ENCODE data around the gene CARMIL1.

CARMIL1 gene

DNA sequence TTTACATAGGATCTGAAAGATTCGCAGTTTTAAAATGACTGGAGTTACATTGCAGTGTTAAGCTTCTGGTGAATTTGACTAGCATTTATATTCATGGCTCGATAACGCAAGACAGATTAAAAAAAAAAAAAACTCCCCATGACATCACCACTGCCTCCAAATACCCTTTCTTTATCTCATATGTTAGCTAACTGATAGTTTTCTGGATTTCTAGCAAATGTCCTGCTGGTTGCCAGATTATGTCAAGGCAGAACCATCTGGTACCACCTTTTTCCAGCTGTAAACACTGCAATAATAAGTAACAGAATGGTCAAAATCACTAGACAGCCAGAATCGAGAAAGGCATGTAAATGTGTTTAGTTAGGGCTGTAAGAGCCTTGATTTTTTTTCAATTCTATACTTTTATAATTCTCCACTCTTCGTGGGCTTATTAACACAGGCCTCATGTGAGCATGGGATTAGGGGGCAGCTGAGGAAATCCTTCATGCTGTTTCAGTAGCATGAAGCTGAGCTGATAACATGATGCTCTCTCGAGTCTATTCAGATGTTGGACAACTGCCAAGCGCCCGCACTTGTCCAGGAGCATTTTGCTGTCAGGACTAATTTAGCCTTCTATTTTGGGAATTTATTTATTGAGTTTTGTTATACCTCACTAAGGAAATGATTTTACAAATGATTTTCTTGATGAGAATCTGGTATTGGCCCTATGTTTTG, 206.8 kb downstream of the CARMIL1 start:
- DNase-seq = peak; percentile 84

DNA sequence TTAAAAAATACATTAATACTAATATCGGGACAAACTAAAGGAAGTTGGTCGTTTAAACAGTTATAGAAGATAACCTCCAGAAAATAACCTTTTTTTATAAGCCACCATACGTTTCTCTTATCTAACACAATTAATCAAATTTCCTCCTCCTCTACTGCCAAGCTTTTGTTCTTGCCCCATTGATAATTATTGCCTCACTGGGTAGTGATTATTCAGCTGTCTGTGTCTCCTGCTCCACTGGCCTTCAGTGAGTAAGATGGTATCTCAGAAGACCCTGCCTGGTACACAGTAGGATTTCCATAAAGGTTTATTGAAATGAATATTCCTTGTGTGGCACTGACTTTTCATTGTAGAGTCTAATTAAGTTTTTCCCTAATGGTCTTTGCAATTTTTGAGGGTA, 207.4 kb downstream of the CARMIL1 start:
- no peak for DNase-seq

DNA sequence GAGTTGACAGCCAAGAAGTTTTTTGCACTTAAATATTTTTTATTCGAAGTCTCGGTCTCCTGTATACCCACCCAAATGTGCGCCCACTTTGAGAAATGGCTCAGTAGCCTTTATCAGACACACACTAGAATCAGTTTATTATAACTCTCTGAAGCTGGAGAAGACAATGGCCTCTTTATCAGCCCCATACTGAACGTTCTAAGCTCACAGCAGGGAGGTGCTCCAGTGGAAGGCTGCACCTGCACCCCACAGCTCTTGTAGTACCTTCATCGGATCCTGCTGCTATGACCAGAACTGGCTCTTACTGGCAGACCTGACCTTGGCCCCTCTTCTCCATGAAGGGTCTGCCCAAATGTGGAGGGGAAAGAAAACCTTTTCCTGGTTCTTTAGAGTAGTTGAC, 207.8 kb downstream of the CARMIL1 start:
- DNase-seq = peak; percentile 50

DNA sequence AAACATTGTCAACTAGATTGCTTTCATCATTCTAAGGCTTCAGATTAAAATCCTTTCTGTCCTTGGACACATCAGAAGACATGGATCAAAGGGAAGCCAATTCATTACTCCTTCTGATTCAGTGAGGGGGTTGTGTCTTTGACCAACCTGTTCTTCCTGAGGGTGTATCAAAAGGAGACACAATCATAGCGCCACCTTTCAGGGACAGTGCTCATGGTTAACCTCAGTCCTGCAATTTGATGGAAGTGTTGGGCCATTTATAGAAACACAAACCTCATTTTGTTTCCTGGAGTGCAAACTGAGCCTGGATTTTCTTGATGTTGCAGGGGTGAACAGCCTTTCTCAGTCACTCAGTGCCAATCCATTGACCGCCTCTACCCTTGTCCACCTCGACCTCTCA, 209.0 kb downstream of the CARMIL1 start:
- DNase-seq = no peak

DNA sequence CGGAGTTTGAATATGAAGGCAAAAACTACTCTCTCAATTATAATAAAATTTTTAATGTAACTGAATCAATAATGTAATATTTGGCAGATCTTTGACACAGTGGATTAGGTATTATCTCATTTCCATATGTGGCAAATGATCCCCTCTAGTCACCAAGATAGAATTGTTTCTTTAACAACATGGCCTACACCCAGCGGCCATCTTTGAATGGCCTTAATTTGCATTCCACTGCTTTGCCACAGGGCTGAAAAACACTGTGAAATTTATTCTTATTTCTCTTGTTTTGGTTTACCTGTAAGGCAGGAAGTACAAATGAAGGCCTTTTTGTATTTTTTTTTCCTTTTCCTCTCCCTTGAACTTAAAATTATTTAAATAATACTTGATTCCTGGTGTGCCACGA, 210.2 kb downstream of the CARMIL1 start:
- no peak for DNase-seq

DNA sequence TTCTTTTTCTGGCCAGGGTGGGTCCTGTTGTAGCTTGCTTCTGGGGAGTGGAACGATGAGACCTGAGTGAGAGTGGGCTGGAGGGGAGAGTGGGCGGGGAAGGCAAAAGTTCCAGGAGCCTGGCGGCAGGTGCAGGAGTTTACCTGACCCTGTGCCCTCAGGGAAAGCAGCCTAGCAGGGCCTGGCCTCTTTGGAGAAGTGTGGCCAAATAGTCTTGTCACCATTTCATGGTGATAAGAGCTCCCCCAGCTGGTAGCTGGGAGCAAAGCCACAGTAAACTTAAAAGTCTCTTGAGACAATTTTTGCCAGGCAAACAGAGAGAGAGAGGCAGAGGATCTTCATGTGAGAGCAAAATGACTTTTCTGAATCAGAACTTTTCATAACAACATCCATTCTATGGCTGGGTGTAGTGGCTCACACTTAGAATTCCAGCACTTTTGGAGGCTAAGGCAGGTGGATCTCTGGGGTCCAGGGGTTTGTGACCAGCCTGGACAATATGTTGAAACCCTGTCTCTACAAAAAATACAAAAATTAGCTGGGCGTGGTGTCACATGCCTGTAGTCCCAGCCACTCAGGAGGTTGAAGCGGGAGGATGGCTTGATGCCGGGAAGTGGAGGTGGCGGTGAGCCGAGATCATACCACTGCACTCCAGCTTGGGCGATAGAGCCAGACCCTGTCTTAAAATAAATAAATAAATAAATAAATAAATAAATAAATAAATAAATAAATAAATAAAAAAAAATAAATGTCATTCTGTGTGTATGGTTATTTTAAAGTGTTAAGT, 211.0 kb downstream of the CARMIL1 start:
- peak; percentile 52 for DNase-seq

DNA sequence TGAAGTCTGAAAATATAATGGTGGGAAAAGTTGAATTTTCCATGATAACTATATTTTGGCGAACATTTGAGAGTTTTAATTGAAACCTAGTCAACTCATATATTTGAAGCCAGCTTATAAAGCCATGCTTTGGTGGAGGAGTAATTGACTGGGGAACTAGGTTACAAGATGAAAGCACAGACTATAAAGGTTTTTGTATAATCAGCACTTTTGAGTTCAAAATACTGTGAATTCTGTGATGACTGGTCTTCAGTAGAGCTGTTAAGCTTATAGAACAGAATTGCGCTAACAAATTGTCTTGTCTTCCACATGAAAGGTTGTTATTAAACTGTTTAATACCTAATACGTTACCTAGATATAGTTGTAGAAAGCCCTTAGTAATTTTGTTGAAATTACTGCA, 213.8 kb downstream of the CARMIL1 start:
- DNase-seq = no peak

DNA sequence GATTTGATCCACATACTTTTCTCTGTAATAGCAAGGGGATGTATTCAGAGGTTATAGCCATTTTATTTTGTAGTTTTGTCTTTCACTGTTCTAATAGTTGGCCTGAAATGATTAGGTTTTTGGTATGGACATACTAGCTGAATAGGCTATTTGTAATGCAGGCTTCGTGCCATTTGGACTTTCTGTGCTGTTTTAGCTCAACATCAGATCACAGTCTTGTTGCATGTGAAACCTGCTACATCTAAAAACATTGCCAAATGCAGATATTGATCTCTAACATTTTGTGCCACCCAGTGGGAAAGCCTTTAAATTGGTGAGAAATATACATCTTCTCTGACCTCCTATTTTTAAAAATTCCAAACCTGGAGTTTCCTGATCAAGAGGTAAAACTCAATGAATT, 215.3 kb downstream of the CARMIL1 start:
- no peak for DNase-seq

DNA sequence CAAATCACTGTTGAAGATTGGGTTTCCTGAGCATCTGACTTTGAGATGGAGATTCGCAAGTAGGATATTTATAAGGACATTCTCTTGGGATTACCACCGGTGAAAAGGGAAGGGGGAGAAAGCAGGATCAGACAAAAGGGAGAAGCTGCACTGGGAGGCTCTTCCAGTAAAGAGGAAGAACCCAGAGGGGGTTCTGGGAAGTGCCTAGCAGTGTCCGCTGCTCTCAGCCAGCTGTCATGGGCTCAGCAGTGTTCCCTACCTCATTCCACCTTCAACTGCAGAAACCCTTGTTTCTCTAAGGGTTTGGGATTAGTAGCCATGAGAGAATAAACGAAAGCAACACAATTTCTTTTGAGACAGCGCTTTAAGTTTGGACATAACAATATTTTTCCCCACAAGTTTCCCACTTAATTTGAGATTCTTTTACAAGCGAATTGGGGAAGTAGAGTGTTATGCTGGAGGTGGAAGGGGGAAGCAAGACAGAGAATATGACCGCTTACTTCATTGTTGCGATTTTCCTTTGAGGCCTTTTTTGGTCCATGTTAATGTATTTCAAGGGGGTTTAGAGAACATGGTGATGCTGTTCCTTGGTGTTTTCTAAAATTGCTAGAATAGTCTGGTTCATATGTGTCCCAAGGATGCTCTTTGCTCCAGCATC, 218.3 kb downstream of the CARMIL1 start:
- no peak for DNase-seq

DNA sequence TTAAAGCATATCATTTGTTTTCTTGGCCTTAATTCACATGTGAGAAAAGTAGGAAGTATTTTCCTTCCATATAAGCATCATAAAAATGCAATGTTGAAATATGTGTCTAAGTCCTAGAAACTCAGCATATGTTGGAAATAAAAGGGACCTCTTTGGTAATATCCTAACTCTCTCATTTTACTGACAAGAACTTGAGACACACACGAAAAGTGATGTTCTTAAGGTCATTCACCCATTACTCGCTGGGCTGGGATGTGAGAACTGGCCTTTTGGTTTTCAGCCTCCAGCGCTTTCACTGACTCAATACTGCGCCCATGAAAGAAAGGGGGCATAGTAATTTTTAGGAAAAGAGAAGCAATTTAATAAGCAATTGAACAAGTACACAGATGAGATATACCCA, 219.3 kb downstream of the CARMIL1 start:
- no peak for DNase-seq

DNA sequence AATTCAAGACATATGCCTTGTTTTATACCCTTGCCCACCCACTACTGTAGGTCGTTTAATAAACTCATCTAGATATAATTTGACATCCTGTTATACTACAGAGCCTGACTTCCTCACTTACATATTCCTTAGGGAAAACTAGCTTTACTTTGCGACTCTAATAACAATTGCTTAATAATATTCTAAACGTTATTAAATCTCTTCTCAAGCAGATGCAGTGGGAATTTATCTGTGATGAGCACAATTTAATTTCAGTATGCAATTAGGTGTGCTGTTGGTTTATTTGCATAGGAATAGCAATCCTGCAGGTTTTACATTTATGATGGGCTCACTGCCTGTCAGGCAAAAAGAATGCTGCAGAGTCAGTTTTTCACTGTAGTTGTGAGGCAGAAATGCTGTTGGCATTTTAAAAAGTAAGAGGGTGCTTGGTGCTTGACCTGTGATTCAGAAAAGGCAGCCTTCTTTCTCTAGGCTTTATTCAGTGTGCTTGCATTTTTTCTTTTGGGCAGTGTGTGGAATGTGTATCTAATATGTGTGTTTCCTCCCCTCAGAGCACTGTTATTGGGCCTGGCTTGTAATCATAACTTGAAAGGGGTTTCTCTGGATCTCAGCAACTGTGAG, 220.6 kb downstream of the CARMIL1 start:
- DNase-seq = no peak

DNA sequence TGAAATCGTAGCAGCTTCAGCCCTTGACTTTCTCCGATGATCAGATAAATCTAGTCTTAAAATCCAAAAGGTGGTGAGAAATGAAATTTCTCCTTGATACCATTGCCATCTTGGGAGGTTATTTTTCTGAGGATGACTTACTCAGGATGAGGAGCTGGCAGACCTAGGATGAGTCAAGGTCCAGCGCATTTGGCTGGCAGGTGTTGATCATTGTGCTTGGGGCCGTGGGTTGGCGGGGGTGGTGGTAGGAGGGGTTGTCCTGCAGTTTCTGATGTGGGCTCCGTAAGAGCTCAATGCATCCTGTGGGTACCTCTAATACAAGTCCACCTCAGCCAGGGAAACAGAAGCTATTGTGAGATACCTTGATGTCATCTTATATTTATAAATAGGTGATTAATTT, 224.5 kb downstream of the CARMIL1 start:
- no peak for DNase-seq

DNA sequence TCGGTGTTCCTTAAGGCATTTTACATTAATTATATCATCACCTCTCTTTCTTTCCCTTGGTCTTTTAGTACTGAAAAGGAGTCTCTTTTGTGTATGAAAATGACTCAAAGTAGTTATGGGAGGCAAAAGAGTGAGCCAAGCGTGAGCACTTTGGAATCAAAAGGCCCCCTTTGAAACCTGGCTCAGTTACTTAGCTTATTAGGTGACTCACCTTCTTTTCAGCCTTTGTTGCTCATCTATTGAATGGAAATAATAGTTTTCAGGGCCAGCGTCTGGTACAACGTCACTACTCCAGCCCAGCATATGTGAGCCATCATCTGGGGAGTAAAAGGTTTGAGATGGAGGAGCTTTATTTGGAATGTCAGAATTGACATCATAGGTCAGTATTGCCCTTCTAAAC, 225.5 kb downstream of the CARMIL1 start:
- no peak for DNase-seq

DNA sequence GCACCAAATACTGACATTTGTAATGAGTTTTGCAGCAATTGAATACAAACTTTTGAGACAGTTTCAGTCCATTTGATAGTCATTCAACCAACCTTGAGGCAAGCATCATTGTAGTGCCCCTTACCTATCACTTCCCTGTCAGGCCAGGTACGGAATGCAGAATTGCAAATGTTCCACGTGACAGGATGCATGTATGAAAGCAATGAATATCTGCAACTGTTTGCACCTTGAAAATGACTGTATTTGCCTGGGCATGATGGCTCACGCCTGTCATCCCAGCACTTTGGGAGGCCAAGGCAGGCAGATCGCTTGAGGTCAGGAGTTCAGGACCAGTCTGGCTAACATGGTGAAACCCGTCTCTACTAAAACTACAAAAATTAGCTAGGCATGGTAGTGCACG, 226.8 kb downstream of the CARMIL1 start:
- no peak for DNase-seq

DNA sequence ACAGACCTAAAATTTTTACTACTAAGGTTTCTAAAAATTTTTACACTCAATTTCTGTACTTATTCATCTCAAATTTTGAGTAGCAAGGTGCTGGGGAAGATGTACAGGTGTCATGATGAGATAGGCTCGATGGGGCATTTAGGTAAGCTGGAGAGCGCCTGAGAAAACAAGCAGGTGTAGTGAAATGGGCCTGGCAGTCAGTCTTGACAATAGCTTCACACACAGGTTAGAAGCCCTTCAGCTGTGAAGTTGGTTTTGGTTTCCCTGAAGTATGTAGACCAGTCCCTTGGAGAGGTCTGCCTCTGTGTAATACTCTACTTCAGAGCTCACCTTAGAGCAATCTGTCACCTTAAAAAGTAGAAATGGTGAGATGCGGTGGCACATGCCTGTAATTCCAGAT, 228.9 kb downstream of the CARMIL1 start:
- DNase-seq = no peak

DNA sequence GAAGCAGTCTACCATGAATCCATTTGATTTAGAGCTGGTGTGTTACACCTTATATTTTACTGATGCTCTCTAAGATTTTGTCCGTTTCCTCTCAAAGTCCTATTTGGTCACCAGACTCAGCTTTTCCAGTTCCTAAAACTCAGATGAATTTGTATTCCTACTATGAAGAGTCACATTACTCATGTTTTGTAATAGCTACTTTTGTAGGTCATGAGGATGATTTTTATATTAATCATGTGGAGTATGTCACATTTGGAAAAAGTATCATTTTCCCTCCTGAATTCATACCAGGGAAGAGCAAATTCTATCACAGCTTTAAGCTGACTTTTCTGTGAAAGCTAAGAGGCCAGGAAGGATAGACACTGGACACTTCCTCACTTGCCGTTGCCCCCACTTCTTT, 232.2 kb downstream of the CARMIL1 start:
- DNase-seq = no peak

DNA sequence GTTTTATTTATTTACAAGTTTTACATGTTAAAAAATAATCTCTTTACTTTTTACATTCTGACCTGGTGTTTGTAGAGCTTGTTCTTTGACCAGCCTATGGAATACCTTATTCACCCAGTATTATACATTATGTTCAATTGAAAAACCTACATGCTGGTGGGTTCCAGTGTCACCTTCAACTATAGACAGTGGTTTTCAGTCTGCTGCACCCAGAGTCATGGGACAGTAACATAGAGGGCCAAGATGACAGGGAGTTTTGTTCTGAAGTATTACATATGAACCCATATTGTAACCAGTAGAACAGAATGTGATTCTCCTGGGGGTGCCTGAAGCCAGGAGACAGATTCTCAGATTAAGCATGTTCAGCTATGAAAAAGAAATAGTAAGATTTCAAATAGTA, 233.4 kb downstream of the CARMIL1 start:
- no peak for DNase-seq

DNA sequence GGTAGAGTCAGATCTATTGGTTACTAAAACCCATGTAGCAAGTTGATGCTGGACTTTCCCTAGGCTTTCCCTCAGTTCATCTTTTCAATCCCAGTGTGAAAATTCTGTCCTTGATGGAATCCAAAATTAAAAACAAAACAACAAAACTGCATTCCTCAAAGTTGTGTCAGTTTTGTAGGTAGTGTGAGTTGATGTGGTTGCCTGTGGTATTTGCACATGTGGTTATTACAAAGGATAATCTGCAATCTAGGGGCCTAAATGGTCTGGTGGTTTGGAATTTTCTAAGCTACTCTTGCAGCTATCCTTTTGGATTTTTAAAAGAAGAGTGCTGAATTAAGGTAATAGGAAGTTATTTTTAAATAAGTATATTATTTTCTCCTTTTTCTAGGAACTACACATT, 240.7 kb downstream of the CARMIL1 start:
- no peak for DNase-seq

DNA sequence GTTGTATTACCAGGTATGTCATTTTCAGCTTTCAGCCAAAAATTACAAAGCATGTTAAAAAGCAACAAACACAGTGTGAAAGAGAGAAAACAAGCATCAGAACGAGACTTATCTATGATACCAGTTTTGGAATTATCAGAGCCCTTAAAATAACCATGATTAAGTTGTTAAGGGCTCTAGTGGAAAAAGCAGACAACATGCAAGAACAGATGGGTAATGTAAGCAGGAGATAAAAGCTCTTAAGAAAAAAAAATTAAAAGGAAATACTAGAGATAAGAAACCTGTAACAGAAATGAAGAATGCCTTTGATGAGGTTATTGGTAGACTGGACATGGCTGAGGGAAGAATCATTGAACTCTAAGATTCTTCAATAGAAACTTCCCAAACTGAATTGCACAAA, 245.4 kb downstream of the CARMIL1 start:
- no peak for DNase-seq

DNA sequence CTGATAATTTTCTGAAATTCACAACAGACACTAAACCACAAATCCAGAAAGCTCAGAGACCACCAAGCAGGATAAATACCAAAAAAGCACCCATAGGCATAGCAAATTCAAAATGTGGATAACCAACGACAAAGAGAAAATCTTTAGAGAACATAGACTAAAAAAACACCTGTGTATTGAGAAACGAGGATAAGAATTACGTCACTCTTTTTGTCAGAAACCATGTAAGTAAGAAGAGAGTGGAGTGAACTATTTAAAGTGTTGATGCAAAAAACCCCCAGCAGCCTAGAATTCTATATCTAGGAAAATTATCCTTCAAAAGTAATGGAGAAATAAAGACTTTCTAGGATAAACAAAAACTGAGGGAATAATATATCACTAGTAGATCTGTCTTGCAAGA, 245.9 kb downstream of the CARMIL1 start:
- DNase-seq = no peak

DNA sequence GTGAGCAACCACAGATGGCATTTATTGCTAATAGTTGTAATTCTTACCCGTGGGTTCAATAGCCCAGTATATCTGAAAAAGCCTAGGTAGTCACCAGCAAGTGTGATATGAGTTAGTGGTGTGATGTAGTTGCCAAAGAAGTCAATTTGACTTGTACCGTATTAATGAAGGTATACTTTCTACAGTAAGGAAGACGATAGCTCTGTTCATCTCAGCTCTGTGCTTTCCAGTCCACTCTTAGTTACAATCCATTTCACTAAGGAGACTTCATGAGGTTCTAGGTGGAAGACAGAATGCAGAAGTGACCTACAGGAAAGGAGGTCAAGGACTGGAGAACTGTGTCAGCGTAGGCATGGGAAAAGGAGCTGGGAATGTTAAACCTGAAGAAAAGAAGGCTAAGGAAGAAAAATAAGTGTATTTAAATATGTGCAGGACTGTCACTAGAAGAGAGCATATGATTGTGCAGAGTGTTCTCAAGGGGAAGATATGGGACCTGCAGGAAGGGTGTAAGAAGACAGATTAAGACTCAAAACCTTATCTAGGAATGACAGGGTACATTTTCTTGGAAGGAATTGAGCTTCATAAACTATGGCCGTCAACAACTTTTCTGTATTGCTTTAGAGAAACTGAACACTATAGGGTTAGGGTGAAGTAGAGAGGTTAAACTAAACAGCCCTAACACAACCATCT, 255.9 kb downstream of the CARMIL1 start:
- DNase-seq = no peak

DNA sequence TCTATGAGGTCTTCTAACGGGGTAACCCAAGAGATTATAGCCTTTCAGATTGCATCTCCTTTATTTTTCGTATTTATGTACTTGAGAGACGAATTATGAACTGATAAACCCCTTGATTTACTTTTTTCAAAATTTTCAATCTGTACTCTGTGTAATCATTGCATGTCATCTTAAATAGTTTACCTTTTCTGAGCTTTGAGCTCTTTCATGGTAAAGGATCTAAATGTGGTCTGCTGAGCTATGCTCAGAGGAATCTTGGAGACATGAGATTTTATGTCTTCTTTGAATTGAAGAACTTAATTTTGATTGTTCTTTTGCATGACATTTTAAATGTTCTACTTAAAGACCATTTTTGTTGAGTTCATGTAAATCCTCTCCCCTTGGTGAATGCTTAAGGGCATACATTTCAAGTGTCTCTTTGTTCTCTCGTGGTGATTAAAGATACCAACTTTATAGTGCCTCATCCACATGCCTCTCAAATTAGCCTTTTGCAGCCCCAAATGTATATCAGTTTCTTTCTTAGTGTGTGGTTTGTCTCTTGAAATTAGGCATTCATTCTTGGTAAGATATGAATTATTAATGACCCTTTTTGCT, 256.6 kb downstream of the CARMIL1 start:
- no peak for DNase-seq

DNA sequence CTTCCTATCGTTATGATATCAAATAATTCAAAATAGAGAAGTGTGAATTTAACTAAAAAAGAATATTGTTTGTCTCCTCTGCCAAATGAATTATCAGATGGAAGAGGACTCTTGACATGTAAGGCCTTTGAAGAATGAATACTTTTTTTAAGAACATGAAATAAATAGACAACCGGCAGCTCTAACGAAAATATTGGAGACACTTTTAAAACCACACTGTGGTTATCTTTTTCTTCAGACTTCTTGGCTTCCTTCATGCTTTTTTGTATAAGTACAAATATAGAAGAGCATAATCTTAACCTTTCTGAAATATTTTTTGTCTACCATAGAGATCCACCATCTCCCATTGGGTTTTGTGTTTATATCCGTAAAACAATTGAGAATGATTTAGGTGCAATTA, 257.6 kb downstream of the CARMIL1 start:
- no peak for DNase-seq

All from NCI-H1092 treated with DMSO at 0.1 percent for 48 hours (cell line).